A673 (cell line): ENCODE data around the gene MYO7A. TPM values are rescaled to one million over a fixed set of nuclear protein-coding genes. Genes with fewer than 3 reads are reported as not detected.

Source experiments
- BruUV-seq: library from RNA; stranded (reverse); fragments of 400-500 nt; replicated peaks from 2 replicates; lab custom pipeline; 2021; lab: Mats Ljungman, UMichigan
- CTCF ChIA-PET: fragments of 300-600 bp; sonication (Branson Sonifier 250); formaldehyde crosslinking; loops from one replicate; lab custom pipeline; 2022; ENCODE audit warnings: antibody characterized with exemption; lab: Charles Lee
- POLR2A ChIA-PET: fragments of 300-600 bp; sonication (Branson Sonifier 250); formaldehyde crosslinking; loops from one replicate; lab custom pipeline; 2022; ENCODE audit warnings: antibody characterized with exemption; ENCODE audit not compliant: low non-redundant PET; lab: Charles Lee
- DNase-seq: peaks from one replicate; pipeline ENCODE4 v3.0.0-alpha.2; 2015; ENCODE audit warnings: low spot score
- H3K27ac ChIP-seq: fragments of 200-600 bp; sonication (generic); 2 replicates; pipeline ENCODE4 v1.5.1; 2016; ENCODE audit warnings: mixed run types, low read depth, mild to moderate bottlenecking, mixed read lengths, antibody characterized with exemption, low read length; ENCODE audit not compliant: poor library complexity, severe bottlenecking
- H3K27me3 ChIP-seq: fragments of 200-600 bp; sonication (generic); replicated peaks from 2 replicates; pipeline ENCODE4 v1.6.1; 2017; ENCODE audit warnings: mixed run types, low read depth, mild to moderate bottlenecking, mixed read lengths, antibody characterized with exemption, low read length; ENCODE audit not compliant: insufficient read depth, poor library complexity
- H3K36me3 ChIP-seq: fragments of 200-600 bp; sonication (generic); 2 replicates; pipeline ENCODE4 v1.6.1; 2016; ENCODE audit warnings: mixed run types, mild to moderate bottlenecking, mixed read lengths, antibody characterized with exemption, low read length; ENCODE audit not compliant: insufficient read depth, poor library complexity, severe bottlenecking
- H3K4me1 ChIP-seq: fragments of 200-600 bp; sonication (generic); 2 replicates; pipeline ENCODE4 v1.6.1; 2017; ENCODE audit warnings: mixed run types, mild to moderate bottlenecking, mixed read lengths, antibody characterized with exemption, low read length; ENCODE audit not compliant: insufficient read depth, poor library complexity, severe bottlenecking
- H3K4me3 ChIP-seq: fragments of 200-600 bp; sonication (generic); 2 replicates; pipeline ENCODE4 v1.5.1; 2016; ENCODE audit warnings: low read depth, mixed run types, mild to moderate bottlenecking, mixed read lengths, low read length; ENCODE audit not compliant: poor library complexity, severe bottlenecking
- H3K9me3 ChIP-seq: fragments of 200-600 bp; sonication (generic); 2 replicates; pipeline ENCODE4 v1.6.1; 2016; ENCODE audit warnings: mixed run types, low read depth, mild to moderate bottlenecking, mixed read lengths, antibody characterized with exemption, low read length; ENCODE audit not compliant: poor library complexity, severe bottlenecking
- CTCF ChIP-seq: fragments of 300-800, 200-600 bp; sonication (generic); conservative IDR thresholded peaks from 2 replicates; pipeline ENCODE4 v1.5.1; 2017; ENCODE audit warnings: low read depth, mild to moderate bottlenecking, antibody characterized with exemption, low read length, moderate library complexity, mixed read lengths
- EZH2 ChIP-seq: fragments of 200-600 bp; sonication (generic); IDR thresholded peaks from 2 replicates; pipeline ENCODE4 v1.6.1; 2017; ENCODE audit warnings: borderline replicate concordance, low read depth, mild to moderate bottlenecking, mixed read lengths, antibody characterized with exemption, low read length; ENCODE audit not compliant: poor library complexity, severe bottlenecking
- intact Hi-C: fragments of 100-400 bp; cut with micrococcal nuclease; formaldehyde crosslinking; loops from one replicate; pipeline ENCODE4 v1.10.0; 2022; ENCODE audit not compliant: unreplicated experiment
- total RNA-seq: library from RNA; stranded (reverse); gene quantifications from 2 replicates; pipeline ENCODE4 v1.2.3, GENCODE V29; 2021

Gene MYO7A
- total RNA-seq, 1 experiment from 2014 or later, result not detected

- intact Hi-C loops, result no loop called here
- Histone ChIP-seq H3K4me3 (no peak overlapping the region), H3K4me1 (no peaks in the 10 kb centered on the region), H3K27me3 (no peaks in the 10 kb centered on the region), H3K27ac (no peak overlapping the region), H3K9me3 (no peaks in the 10 kb centered on the region), H3K36me3 (no peaks in the 10 kb centered on the region)
- DNase-seq, result no peak
- POLR2A ChIA-PET, result no interaction called here
- no TSS peak for BruUV-seq
- TF ChIP-seq CTCF (no peak), EZH2 (no peak)
- CTCF ChIA-PET, result no interaction called here
Measured at GRCh38 chr11:77155082-77155475, 27.0 kb downstream of the MYO7A start.

- DNase-seq, result no peak
- POLR2A ChIA-PET, result no interaction called here
- no peaks in the 10 kb centered on the region for H3K27me3 ChIP-seq
- no peaks in the 10 kb centered on the region for H3K4me1 ChIP-seq
- CTCF ChIA-PET, result no interaction called here
- H3K27ac ChIP-seq, result no peak overlapping the region
- H3K9me3 ChIP-seq, result no peaks in the 10 kb centered on the region
- H3K4me3 ChIP-seq, result no peak overlapping the region
- intact Hi-C loops, result no loop called here
- no peaks in the 10 kb centered on the region for H3K36me3 ChIP-seq
- no TSS peak for BruUV-seq
- TF ChIP-seq CTCF (no peak), EZH2 (no peak)
Measured at GRCh38 chr11:77155556-77156130, 27.6 kb downstream of the MYO7A start.

GRCh38 chr11:77156396-77157195 lies 28.6 kb downstream of the MYO7A start:
- Histone ChIP-seq H3K4me1 (no peaks in the 10 kb centered on the region), H3K27ac (no peak overlapping the region), H3K9me3 (no peaks in the 10 kb centered on the region), H3K27me3 (no peaks in the 10 kb centered on the region), H3K4me3 (no peak overlapping the region), H3K36me3 (no peaks in the 10 kb centered on the region)
- BruUV-seq, result no TSS peak
- TF ChIP-seq CTCF, result no peak
- ChIA-PET POLR2A (no interaction called here), CTCF (no interaction called here)
- intact Hi-C loops, result no loop called here
- no peak for DNase-seq
